MM.1S (cell line): ENCODE data around the gene TRIM14.

Experiments used
- CTCF ChIP-seq: fragments of 300-600 bp; sonication (generic); IDR thresholded peaks from 2 replicates; pipeline ENCODE4 v1.5.1; 2016; ENCODE audit warnings: antibody characterized with exemption, low read length, mixed read lengths
- EZH2phosphoT487 ChIP-seq: fragments of 300-600 bp; sonication (generic); IDR thresholded peaks from 2 replicates; pipeline ENCODE4 v1.6.1; 2018; ENCODE audit warnings: antibody characterized with exemption, low read length

GRCh38 chr9:98057138-98057799, 61.8 kb downstream of the TRIM14 start:
- no peak for TF ChIP-seq CTCF
- TF ChIP-seq EZH2phosphoT487 = no peak
